Stimulated activated naive CD8-positive, alpha-beta T cell treated with anti-CD3 and anti-CD28 coated beads, Interleukin-15, Interleukin-2, amounts not matched to agents 100 ng/mL and 50 ng/mL, for 24 hours (primary cell): ENCODE data around the gene ZFYVE28.

Experiments
- H3K27ac Mint-ChIP-seq: one replicate; pipeline ENCODE4 v1.8.0; 2021; ENCODE audit warnings: mild to moderate bottlenecking, mixed read lengths
- H3K27me3 Mint-ChIP-seq: one replicate; pipeline ENCODE4 v1.8.0; 2021; ENCODE audit warnings: mixed read lengths
- H3K36me3 Mint-ChIP-seq: one replicate; pipeline ENCODE4 v1.8.0; 2021; ENCODE audit warnings: low read depth, mixed read lengths
- H3K4me1 Mint-ChIP-seq: one replicate; pipeline ENCODE4 v1.8.0; 2021; ENCODE audit warnings: low read depth, mixed read lengths
- H3K4me3 Mint-ChIP-seq: one replicate; pipeline ENCODE4 v1.8.0; 2021; ENCODE audit warnings: mild to moderate bottlenecking, mixed read lengths
- H3K9me3 Mint-ChIP-seq: one replicate; pipeline ENCODE4 v1.8.0; 2021; ENCODE audit warnings: mixed read lengths

ZFYVE28 gene

GRCh38 chr4:2366252-2367192 is 51.9 kb downstream of the ZFYVE28 start:
- no peak overlapping the region for H3K4me3 Mint-ChIP-seq
- no peaks in the 10 kb centered on the region for H3K36me3 Mint-ChIP-seq
- no peaks in the 10 kb centered on the region for H3K9me3 Mint-ChIP-seq
- H3K27me3 Mint-ChIP-seq = no peaks in the 10 kb centered on the region
- peaks cover 3% of the 10 kb centered on the region for H3K4me1 Mint-ChIP-seq
- no peak overlapping the region for H3K27ac Mint-ChIP-seq

- Mint-ChIP-seq H3K36me3 (no peaks in the 10 kb centered on the region), H3K27me3 (no peaks in the 10 kb centered on the region), H3K9me3 (no peaks in the 10 kb centered on the region), H3K27ac (no peak overlapping the region), H3K4me3 (no peak overlapping the region), H3K4me1 (peaks cover 3% of the 10 kb centered on the region)
These were observed 52.6 kb downstream of the ZFYVE28 start for GRCh38 chr4:2365913-2366210.

GRCh38 chr4:2365054-2365912 is 53.2 kb downstream of the ZFYVE28 start:
- no peaks in the 10 kb centered on the region for H3K9me3 Mint-ChIP-seq
- no peaks in the 10 kb centered on the region for H3K36me3 Mint-ChIP-seq
- peak overlapping the region; percentile 53 for H3K4me3 Mint-ChIP-seq
- H3K4me1 Mint-ChIP-seq = peaks cover 3% of the 10 kb centered on the region
- no peaks in the 10 kb centered on the region for H3K27me3 Mint-ChIP-seq
- peak overlapping the region; percentile 55 for H3K27ac Mint-ChIP-seq

- no peaks in the 10 kb centered on the region for H3K27me3 Mint-ChIP-seq
- peaks cover 3% of the 10 kb centered on the region for H3K4me1 Mint-ChIP-seq
- H3K4me3 Mint-ChIP-seq = peak overlapping the region; percentile 70
- no peaks in the 10 kb centered on the region for H3K36me3 Mint-ChIP-seq
- H3K27ac Mint-ChIP-seq = peak overlapping the region; percentile 58
- no peaks in the 10 kb centered on the region for H3K9me3 Mint-ChIP-seq
These were observed 53.8 kb downstream of the ZFYVE28 start for GRCh38 chr4:2364654-2365053.

GRCh38 chr4:2363951-2364653 is 54.3 kb downstream of the ZFYVE28 start:
- H3K4me3 Mint-ChIP-seq = peak overlapping the region; percentile 70
- no peaks in the 10 kb centered on the region for H3K27me3 Mint-ChIP-seq
- H3K27ac Mint-ChIP-seq = peak overlapping the region; percentile 58
- H3K4me1 Mint-ChIP-seq = peaks cover 3% of the 10 kb centered on the region
- no peaks in the 10 kb centered on the region for H3K36me3 Mint-ChIP-seq
- no peaks in the 10 kb centered on the region for H3K9me3 Mint-ChIP-seq

- no peaks in the 10 kb centered on the region for H3K9me3 Mint-ChIP-seq
- no peak overlapping the region for H3K27ac Mint-ChIP-seq
- peaks cover 3% of the 10 kb centered on the region for H3K4me1 Mint-ChIP-seq
- H3K36me3 Mint-ChIP-seq = no peaks in the 10 kb centered on the region
- H3K4me3 Mint-ChIP-seq = peak overlapping the region; percentile 36
- H3K27me3 Mint-ChIP-seq = no peaks in the 10 kb centered on the region
These were observed 55.3 kb downstream of the ZFYVE28 start for GRCh38 chr4:2363056-2363721.

GRCh38 chr4:2362266-2363055 is 56.0 kb downstream of the ZFYVE28 start:
- Mint-ChIP-seq H3K4me3 (no peak overlapping the region), H3K27me3 (no peaks in the 10 kb centered on the region), H3K27ac (no peak overlapping the region), H3K36me3 (no peaks in the 10 kb centered on the region), H3K9me3 (no peaks in the 10 kb centered on the region), H3K4me1 (peaks cover 3% of the 10 kb centered on the region)

GRCh38 chr4:2361366-2362265 is 56.8 kb downstream of the ZFYVE28 start:
- Mint-ChIP-seq H3K27me3 (no peaks in the 10 kb centered on the region), H3K4me1 (peaks cover 3% of the 10 kb centered on the region), H3K9me3 (no peaks in the 10 kb centered on the region), H3K4me3 (no peak overlapping the region), H3K36me3 (no peaks in the 10 kb centered on the region), H3K27ac (no peak overlapping the region)

- Mint-ChIP-seq H3K36me3 (no peaks in the 10 kb centered on the region), H3K9me3 (no peaks in the 10 kb centered on the region), H3K4me1 (peaks cover 5% of the 10 kb centered on the region), H3K27me3 (no peaks in the 10 kb centered on the region), H3K27ac (no peak overlapping the region), H3K4me3 (no peak overlapping the region)
These were observed 58.1 kb downstream of the ZFYVE28 start for GRCh38 chr4:2360396-2360730.

GRCh38 chr4:2359591-2360395 is 58.7 kb downstream of the ZFYVE28 start:
- Mint-ChIP-seq H3K4me1 (peaks cover 9% of the 10 kb centered on the region), H3K27ac (no peak overlapping the region), H3K9me3 (no peaks in the 10 kb centered on the region), H3K36me3 (no peaks in the 10 kb centered on the region), H3K4me3 (no peak overlapping the region), H3K27me3 (no peaks in the 10 kb centered on the region)

GRCh38 chr4:2357821-2358745 is 60.4 kb downstream of the ZFYVE28 start:
- peaks cover 11% of the 10 kb centered on the region for H3K4me1 Mint-ChIP-seq
- no peaks in the 10 kb centered on the region for H3K9me3 Mint-ChIP-seq
- no peak overlapping the region for H3K27ac Mint-ChIP-seq
- H3K4me3 Mint-ChIP-seq = no peak overlapping the region
- no peaks in the 10 kb centered on the region for H3K27me3 Mint-ChIP-seq
- no peaks in the 10 kb centered on the region for H3K36me3 Mint-ChIP-seq
